Keratinocyte (primary cell): ENCODE results near the gene KPNA3. TPM values are rescaled to one million over a fixed set of nuclear protein-coding genes. Genes with fewer than 3 reads are reported as not detected.

ENCODE experiments used
- DNase-seq: peaks from one replicate; pipeline ENCODE4 v3.0.0-alpha.2; 2011; ENCODE audit warnings: low read depth, missing footprints, low spot score
- FAIRE-seq: peaks from 2 replicates; lab custom pipeline; 2011; peaks lifted over from hg19 to GRCh38; lab: Jason Lieb, UNC
- H2AFZ ChIP-seq: 2 replicates; pipeline ENCODE4 v1.6.0; 2012; ENCODE audit warnings: low read length, control low read depth, inconsistent platforms; ENCODE audit not compliant: control insufficient read depth
- H3K27ac ChIP-seq: 2 replicates; pipeline ENCODE4 v1.5.1; 2011; ENCODE audit warnings: low read length; ENCODE audit not compliant: control insufficient read depth, insufficient read depth
- H3K27me3 ChIP-seq: 3 replicates; pipeline ENCODE4 v1.6.0; 2011; ENCODE audit warnings: low read length; ENCODE audit not compliant: control insufficient read depth, insufficient read depth; ENCODE audit errors: extremely low read depth
- H3K36me3 ChIP-seq, 2 experiments: 2 replicates in 1 of 2; 3 replicates in 1 of 2; pipeline ENCODE4 v1.5.1; 2011; ENCODE audit warnings: low read length in 2 of 2, mild to moderate bottlenecking in 1 of 2; ENCODE audit not compliant: control insufficient read depth in 2 of 2, insufficient read depth in 2 of 2; ENCODE audit errors: extremely low read depth in 1 of 2
- H3K4me1 ChIP-seq: 3 replicates; pipeline ENCODE4 v1.5.1; 2011; ENCODE audit warnings: low read length; ENCODE audit not compliant: control insufficient read depth, insufficient read depth; ENCODE audit errors: extremely low read depth
- H3K4me2 ChIP-seq: 3 replicates; pipeline ENCODE4 v1.6.0; 2011; ENCODE audit warnings: low read depth, low read length; ENCODE audit not compliant: control insufficient read depth, insufficient read depth; ENCODE audit errors: extremely low read depth
- H3K4me3 ChIP-seq, 3 experiments: fragments of 200-600 bp in 1 of 3; sonication (generic) in 1 of 3; 2 replicates in 2 of 3; 3 replicates in 1 of 3; pipeline ENCODE4 v1.5.1; 2011 to 2016; ENCODE audit warnings: low read length in 3 of 3, mild to moderate bottlenecking in 3 of 3, control low read depth in 2 of 3, inconsistent platforms in 1 of 3, low read depth in 1 of 3, mixed read lengths in 1 of 3, mixed run types in 1 of 3, moderate library complexity in 1 of 3; ENCODE audit not compliant: control insufficient read depth in 2 of 3, insufficient read depth in 2 of 3; ENCODE audit errors: extremely low read depth in 1 of 3
- H3K79me2 ChIP-seq: 2 replicates; pipeline ENCODE4 v1.6.0; 2012; ENCODE audit warnings: low read length; ENCODE audit not compliant: control insufficient read depth, insufficient read depth
- H3K9ac ChIP-seq: 3 replicates; pipeline ENCODE4 v1.6.0; 2011; ENCODE audit warnings: low read length; ENCODE audit not compliant: control insufficient read depth, insufficient read depth; ENCODE audit errors: extremely low read depth
- H3K9me1 ChIP-seq: 3 replicates; pipeline ENCODE4 v1.6.0; 2011; ENCODE audit warnings: low read length; ENCODE audit not compliant: control insufficient read depth, insufficient read depth; ENCODE audit errors: extremely low read depth
- H3K9me3 ChIP-seq: 2 replicates; pipeline ENCODE4 v1.5.1; 2012; ENCODE audit warnings: low read depth, low read length; ENCODE audit not compliant: control insufficient read depth
- H4K20me1 ChIP-seq: 3 replicates; pipeline ENCODE4 v1.6.0; 2011; ENCODE audit warnings: low read length; ENCODE audit not compliant: control insufficient read depth, insufficient read depth; ENCODE audit errors: extremely low read depth
- CTCF ChIP-seq, 3 experiments: IDR thresholded peaks in 1 of 3; conservative IDR thresholded peaks in 1 of 3; optimal IDR thresholded peaks in 1 of 3; 2 replicates in 2 of 3; 3 replicates in 1 of 3; pipeline versions ENCODE3 to v1.5.1; 2011; ENCODE audit warnings: low read length in 3 of 3, mild to moderate bottlenecking in 3 of 3, moderate library complexity in 2 of 3, control low read depth in 1 of 3, inconsistent platforms in 1 of 3; ENCODE audit not compliant: insufficient read depth in 2 of 3; ENCODE audit errors: extremely low read depth in 1 of 3
- EZH2 ChIP-seq: IDR thresholded peaks from one replicate; pipeline ENCODE4 v1.6.1; 2012; ENCODE audit warnings: inconsistent platforms, mild to moderate bottlenecking, low read length, moderate library complexity
- dilution Hi-C: fragments of 300-500 bp; cut with MboI; formaldehyde crosslinking; loops from one replicate; pipeline ENCODE4 v1.7.0; 2020; ENCODE audit warnings: low sequenced_read_pairs; ENCODE audit not compliant: extremely low pct_ligation_motif_present
- polyA plus RNA-seq, 5 experiments: library from polyadenylated mRNA; depleted of rRNA in 3 of 5; stranded (reverse) in 3 of 5; stranded (forward) in 1 of 5; unstranded in 1 of 5; fragments of >200 nt; gene quantifications; 1 replicate in 1 of 5; 2 replicates in 3 of 5; 3 replicates in 1 of 5; pipeline versions ENCODE4 v1.2.1 to v1.2.3, GENCODE V29; 2011 to 2012; ENCODE audit warnings: missing spikeins in 2 of 5, low read depth in 1 of 5, low replicate concordance in 1 of 5

Gene KPNA3
- polyA plus RNA-seq, 1 donor (not counting 4 experiments of a cell fraction or from before 2014, with no cell fraction given): 37.3 TPM

GRCh38 chr13:49676581-49677298 is 115.7 kb downstream of the KPNA3 start:
- FAIRE-seq: no peak
- H3K79me2 ChIP-seq: peaks cover 44% of the 10 kb centered on the region
- dilution Hi-C loops: no loop called here

DNA sequence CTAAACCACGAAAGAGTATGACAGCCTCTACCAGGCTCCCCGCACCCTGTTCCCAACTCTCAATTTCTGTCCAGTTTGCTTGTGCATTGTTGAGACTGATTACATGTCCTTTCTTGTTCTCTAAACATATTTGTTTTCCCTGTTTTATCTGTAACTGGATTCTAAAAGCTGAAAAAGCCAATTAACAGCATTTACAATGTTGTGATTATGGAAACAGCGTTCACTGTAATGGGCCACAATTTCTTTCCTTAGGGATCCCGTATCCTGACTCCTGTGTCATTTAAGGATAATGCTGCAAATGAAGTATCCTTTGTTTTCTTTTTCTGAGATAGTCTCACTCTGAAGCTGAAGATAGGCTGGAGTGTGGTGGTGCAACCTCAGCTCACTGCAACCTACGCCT is 121.7 kb downstream of the KPNA3 start:
- H3K4me1 ChIP-seq: no peaks in the 10 kb centered on the region
- TF ChIP-seq CTCF (optimal IDR thresholded peaks at IDR 0.05 in 1 of 3, IDR thresholded peaks at IDR 0.05 in 1 of 3, conservative IDR thresholded peaks at IDR 0.05 in 1 of 3; ENCODE audit: extremely low read depth in 1 of 3, insufficient read depth in 2 of 3, low read length in 3 of 3) (no peak), EZH2 (no peak)
- peaks cover 10% of the 10 kb centered on the region for H3K79me2 ChIP-seq
- no peak overlapping the region for H3K4me3 ChIP-seq
- FAIRE-seq (no peak), DNase-seq (no peak)
- H3K27me3 ChIP-seq: no peaks in the 10 kb centered on the region
- no peak overlapping the region for H3K27ac ChIP-seq
- dilution Hi-C loops: no loop called here
- H3K36me3 ChIP-seq: peaks cover 12 to 14% of the 10 kb centered on the region in 2 experiments
- H3K4me2 ChIP-seq: no peak overlapping the region
- H2AFZ ChIP-seq: no peak overlapping the region
- H4K20me1 ChIP-seq: no peaks in the 10 kb centered on the region
- no peaks in the 10 kb centered on the region for H3K9me1 ChIP-seq
- H3K9ac ChIP-seq: no peak overlapping the region
- no peaks in the 10 kb centered on the region for H3K9me3 ChIP-seq

More at GRCh38 chr13:49676581-49677298, 115.7 kb downstream of the KPNA3 start:
- Histone ChIP-seq H3K9me1 (no peaks in the 10 kb centered on the region), H3K36me3 (peaks cover 0 to 1% of the 10 kb centered on the region in 2 experiments), H2AFZ (no peak overlapping the region), H3K9me3 (no peaks in the 10 kb centered on the region), H3K4me1 (peaks cover 4% of the 10 kb centered on the region), H3K27ac (no peak overlapping the region), H3K27me3 (no peaks in the 10 kb centered on the region), H3K9ac (no peak overlapping the region), H3K4me2 (no peak overlapping the region), H4K20me1 (no peaks in the 10 kb centered on the region), H3K4me3 (no peak overlapping the region)
- no peak for TF ChIP-seq CTCF (optimal IDR thresholded peaks at IDR 0.05 in 1 of 3, IDR thresholded peaks at IDR 0.05 in 1 of 3, conservative IDR thresholded peaks at IDR 0.05 in 1 of 3; ENCODE audit: extremely low read depth in 1 of 3, insufficient read depth in 2 of 3, low read length in 3 of 3)
- TF ChIP-seq EZH2: no peak
- no peak for DNase-seq
